Glomerular visceral epithelial cell (primary cell): ENCODE measurements around the gene FNDC5.
A peak's percentile ranks its signal among the peaks of the same experiment; 100 is the strongest.

ENCODE experiments used
- DNase-seq: peaks from one replicate; pipeline ENCODE4 v3.0.0-alpha.2; 2016; ENCODE audit errors: extremely low spot score

FNDC5 gene

GRCh38 chr1:32884032-32884372, 13.3 kb upstream of the FNDC5 start:
- DNase-seq, result no peak

- no peak for DNase-seq
Measured at GRCh38 chr1:32883338-32884031, 12.8 kb upstream of the FNDC5 start.

- no peak for DNase-seq
Measured at GRCh38 chr1:32881871-32882850, 11.4 kb upstream of the FNDC5 start.

- no peak for DNase-seq
Measured at GRCh38 chr1:32881291-32881690, 10.6 kb upstream of the FNDC5 start.

GRCh38 chr1:32878637-32879041, 7.9 kb upstream of the FNDC5 start:
- no peak for DNase-seq

- DNase-seq, result no peak
Measured at GRCh38 chr1:32878183-32878582, 7.5 kb upstream of the FNDC5 start.

- DNase-seq, result no peak
Measured at GRCh38 chr1:32877211-32878110, 6.7 kb upstream of the FNDC5 start.

- peak; percentile 64 for DNase-seq
Measured at GRCh38 chr1:32876341-32877210, 5.9 kb upstream of the FNDC5 start.

GRCh38 chr1:32874860-32875752, 4.4 kb upstream of the FNDC5 start:
- DNase-seq, result no peak

- DNase-seq, result no peak
Measured at GRCh38 chr1:32873484-32873883, 2.8 kb upstream of the FNDC5 start.

- DNase-seq, result no peak
Measured at GRCh38 chr1:32872192-32872460, 1.4 kb upstream of the FNDC5 start.

- DNase-seq, result no peak
Measured at GRCh38 chr1:32871364-32872191, 866 bp upstream of the FNDC5 start.

GRCh38 chr1:32869923-32870614, 643 bp downstream of the FNDC5 start:
- no peak for DNase-seq

GRCh38 chr1:32868806-32869455, 1.8 kb downstream of the FNDC5 start:
- no peak for DNase-seq

GRCh38 chr1:32868085-32868484, 2.6 kb downstream of the FNDC5 start:
- no peak for DNase-seq

GRCh38 chr1:32867671-32868070, 3.0 kb downstream of the FNDC5 start:
- DNase-seq, result no peak

GRCh38 chr1:32867151-32867550, 3.6 kb downstream of the FNDC5 start:
- no peak for DNase-seq
